Measurements from ENCODE around the gene CTCF.

Gene CTCF

GRCh38 chr16:67549240-67549639, 13.1 kb upstream of the CTCF start:
- no peak for DNase-seq

GRCh38 chr16:67549936-67550335, 12.4 kb upstream of the CTCF start:
- DNase-seq, result no peak

GRCh38 chr16:67551091-67551490, 11.2 kb upstream of the CTCF start:
- no peak for DNase-seq

GRCh38 chr16:67551972-67552371, 10.4 kb upstream of the CTCF start:
- DNase-seq, result no peak

- no peak for DNase-seq
Observed at GRCh38 chr16:67552476-67552875, 9.8 kb upstream of the CTCF start.

- peak in 1 of 2 donors; percentile 59 for DNase-seq
Observed at GRCh38 chr16:67555795-67556212, 6.5 kb upstream of the CTCF start.

GRCh38 chr16:67558859-67559258, 3.5 kb upstream of the CTCF start:
- DNase-seq, result no peak

- no peak for DNase-seq
Observed at GRCh38 chr16:67560827-67561342, 1.4 kb upstream of the CTCF start.

- DNase-seq, result no peak
Observed at GRCh38 chr16:67561501-67561823, 864 bp upstream of the CTCF start.

GRCh38 chr16:67561824-67562525, 351 bp upstream of the CTCF start:
- peak; percentile 97 to 98 for DNase-seq

- DNase-seq, result peak; percentile 63 to 70
Observed at GRCh38 chr16:67562918-67563707, 787 bp downstream of the CTCF start.

GRCh38 chr16:67563708-67564468, 1.6 kb downstream of the CTCF start:
- DNase-seq, result peak; percentile 32 to 46

- no peak for DNase-seq
Observed at GRCh38 chr16:67565470-67566100, 3.3 kb downstream of the CTCF start.

GRCh38 chr16:67571464-67571863, 9.1 kb downstream of the CTCF start:
- no peak for DNase-seq

- DNase-seq, result no peak
Observed at GRCh38 chr16:67571981-67572431, 9.7 kb downstream of the CTCF start.

- no peak for DNase-seq
Observed at GRCh38 chr16:67579686-67580085, 17.4 kb downstream of the CTCF start.

- DNase-seq, result no peak
Observed at GRCh38 chr16:67580202-67580601, 17.9 kb downstream of the CTCF start.

GRCh38 chr16:67593288-67593687, 31.0 kb downstream of the CTCF start:
- no peak for DNase-seq

- no peak for DNase-seq
Observed at GRCh38 chr16:67593701-67594100, 31.4 kb downstream of the CTCF start.

GRCh38 chr16:67594256-67594915, 32.1 kb downstream of the CTCF start:
- no peak for DNase-seq

- no peak for DNase-seq
Observed at GRCh38 chr16:67594956-67595355, 32.6 kb downstream of the CTCF start.

GRCh38 chr16:67598527-67598926, 36.2 kb downstream of the CTCF start:
- no peak for DNase-seq

Data from CD4-positive, alpha-beta T cell treated with Interleukin-1 beta for 1 hour (primary cell).